Islet of Langerhans (tissue), 1 donor: ENCODE measurements around the gene ACSF2.
A peak's percentile ranks its signal among the peaks of the same experiment; 100 is the strongest.

Experiments used
- FAIRE-seq: peaks from one replicate; lab custom pipeline; 2011; peaks lifted over from hg19 to GRCh38; lab: Jason Lieb, UNC

Gene ACSF2

GRCh38 chr17:50440172-50440837 lies 14.3 kb downstream of the ACSF2 start:
- FAIRE-seq = no peak

GRCh38 chr17:50440838-50441829 lies 15.1 kb downstream of the ACSF2 start:
- no peak for FAIRE-seq

GRCh38 chr17:50443505-50443974 lies 17.5 kb downstream of the ACSF2 start:
- no peak for FAIRE-seq

- no peak for FAIRE-seq
Measured at GRCh38 chr17:50444841-50445715, 19.1 kb downstream of the ACSF2 start.

- no peak for FAIRE-seq
Measured at GRCh38 chr17:50445730-50446325, 19.8 kb downstream of the ACSF2 start.

- peak; percentile 89 for FAIRE-seq
Measured at GRCh38 chr17:50447870-50448595, 22.0 kb downstream of the ACSF2 start.

- no peak for FAIRE-seq
Measured at GRCh38 chr17:50448643-50449042, 22.6 kb downstream of the ACSF2 start.

- no peak for FAIRE-seq
Measured at GRCh38 chr17:50451943-50452629, 26.1 kb downstream of the ACSF2 start.

- FAIRE-seq = no peak
Measured at GRCh38 chr17:50452630-50453300, 26.7 kb downstream of the ACSF2 start.

GRCh38 chr17:50453901-50454300 lies 27.9 kb downstream of the ACSF2 start:
- no peak for FAIRE-seq

- no peak for FAIRE-seq
Measured at GRCh38 chr17:50457621-50458020, 31.6 kb downstream of the ACSF2 start.

GRCh38 chr17:50458270-50458669 lies 32.3 kb downstream of the ACSF2 start:
- FAIRE-seq = no peak

GRCh38 chr17:50458701-50459676 lies 33.0 kb downstream of the ACSF2 start:
- FAIRE-seq = no peak

GRCh38 chr17:50459756-50460155 lies 33.7 kb downstream of the ACSF2 start:
- FAIRE-seq = no peak

GRCh38 chr17:50460831-50461526 lies 35.0 kb downstream of the ACSF2 start:
- FAIRE-seq = no peak

- no peak for FAIRE-seq
Measured at GRCh38 chr17:50461550-50462132, 35.6 kb downstream of the ACSF2 start.

GRCh38 chr17:50462446-50462845 lies 36.4 kb downstream of the ACSF2 start:
- FAIRE-seq = no peak

- FAIRE-seq = no peak
Measured at GRCh38 chr17:50464121-50464520, 38.1 kb downstream of the ACSF2 start.
